HG03378 (cell line): ENCODE results near the gene IFT27.

ENCODE experiments used
- ATAC-seq: cut with Tn5 transposase; IDR thresholded peaks from one replicate; pipeline ENCODE4 v1.9.1; 2021; ENCODE audit warnings: mild to moderate bottlenecking, moderate library complexity; ENCODE audit not compliant: unreplicated experiment

IFT27 gene

DNA sequence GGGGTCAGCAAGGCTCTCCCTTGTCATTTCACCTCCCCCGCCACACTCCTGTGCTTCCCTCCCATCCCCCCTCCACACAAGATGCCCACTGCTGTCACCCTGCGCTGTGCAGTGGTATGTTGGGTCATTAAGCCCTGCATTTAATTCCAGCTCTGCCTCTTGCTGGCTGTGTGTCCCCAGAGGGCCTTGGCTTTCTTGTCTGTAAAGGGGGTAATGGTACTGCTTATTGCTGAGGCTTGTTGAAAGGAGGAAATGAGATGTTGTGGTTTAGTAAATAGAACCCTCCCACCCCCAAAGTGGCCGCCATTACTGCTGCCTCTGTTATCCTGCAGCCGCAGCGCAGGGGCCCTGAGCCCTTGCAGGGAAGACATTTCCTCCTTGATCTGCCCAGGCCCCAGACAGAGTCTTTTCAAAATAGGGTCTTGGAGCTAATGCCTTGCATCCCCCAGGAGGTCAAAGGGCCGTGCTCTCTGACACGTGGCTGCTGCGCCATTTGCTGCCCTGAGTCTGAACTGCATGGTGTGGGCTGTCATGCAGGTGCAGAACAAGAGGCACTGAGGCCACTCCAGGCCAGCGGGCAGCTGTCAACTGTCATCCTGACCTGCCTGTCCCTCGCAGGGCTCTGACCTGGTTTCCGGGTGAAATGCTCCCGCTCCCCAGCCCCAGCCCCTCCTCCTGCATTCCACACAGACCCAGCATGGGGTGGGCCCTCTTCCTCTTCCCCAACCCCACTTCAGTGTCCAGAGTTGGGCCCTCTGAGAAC is 22.2 kb upstream of the IFT27 start:
- no peak for ATAC-seq

DNA sequence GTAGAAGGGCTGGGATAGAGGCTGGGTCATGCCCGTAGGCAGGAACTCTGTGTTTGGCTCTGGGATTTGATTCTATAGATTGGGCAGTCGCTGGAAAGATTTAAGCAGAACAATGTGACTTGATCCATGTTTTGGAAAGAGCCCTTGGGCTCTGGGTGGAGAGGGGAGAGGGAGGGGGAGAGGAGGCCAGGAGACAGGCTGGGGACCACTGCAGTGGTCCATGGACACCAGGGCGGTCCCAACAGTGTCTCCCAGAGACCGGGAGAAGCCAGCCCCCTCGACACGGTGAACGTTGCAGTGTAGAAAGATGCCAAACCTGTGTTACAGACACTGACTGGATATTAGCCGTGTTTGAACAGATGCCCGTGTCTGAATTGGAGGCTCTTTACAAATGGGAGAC is 21.5 kb upstream of the IFT27 start:
- ATAC-seq: no peak

DNA sequence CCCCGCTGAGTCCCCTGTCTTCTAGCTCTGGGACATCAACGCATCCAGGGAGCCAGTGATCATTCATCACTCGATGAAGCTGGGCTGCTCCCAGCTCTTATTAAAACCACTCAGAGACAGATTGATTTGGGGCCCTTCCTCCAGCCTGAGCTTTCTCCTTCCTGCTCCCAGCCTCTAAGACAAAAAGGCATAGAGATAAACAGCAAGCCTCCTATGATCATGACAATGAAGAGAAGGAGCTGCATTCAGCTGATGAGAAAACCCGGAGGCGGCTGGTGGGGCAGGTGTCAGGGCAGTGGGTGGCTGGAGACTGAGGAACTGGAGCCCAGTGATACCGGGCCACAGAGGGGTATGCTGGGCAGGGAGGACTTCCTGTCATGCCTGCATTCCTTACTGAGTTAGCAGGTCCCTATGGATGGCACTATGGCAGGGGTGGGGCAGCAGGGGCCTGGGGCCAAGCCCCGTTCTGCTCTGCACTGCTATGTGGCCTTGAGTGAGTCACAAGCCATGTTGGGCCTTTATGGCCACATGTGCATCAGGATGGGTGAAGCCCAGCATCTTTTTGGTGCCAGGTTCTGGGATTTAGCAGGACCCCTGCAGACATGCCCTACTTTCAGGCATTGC is 20.7 kb upstream of the IFT27 start:
- ATAC-seq: no peak

DNA sequence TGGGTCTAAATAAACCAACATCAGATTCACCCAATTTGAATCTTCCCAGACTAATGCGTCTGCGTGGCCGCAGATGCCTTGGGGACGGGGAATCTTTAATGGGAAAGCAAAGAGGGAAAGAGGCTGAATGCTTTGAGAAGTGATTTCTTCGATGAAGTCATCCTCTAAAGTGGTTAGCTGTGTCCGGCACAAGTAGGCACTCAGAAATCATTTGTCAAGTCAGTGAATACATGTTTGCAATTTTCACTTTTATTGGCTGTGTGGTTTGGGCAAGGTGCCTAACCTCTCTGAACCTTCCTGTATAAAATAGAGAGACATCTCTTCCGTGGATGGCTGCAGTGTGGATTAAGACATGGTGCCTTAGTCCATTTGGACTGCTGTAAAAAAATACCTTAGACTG is 19.7 kb upstream of the IFT27 start:
- ATAC-seq: no peak

DNA sequence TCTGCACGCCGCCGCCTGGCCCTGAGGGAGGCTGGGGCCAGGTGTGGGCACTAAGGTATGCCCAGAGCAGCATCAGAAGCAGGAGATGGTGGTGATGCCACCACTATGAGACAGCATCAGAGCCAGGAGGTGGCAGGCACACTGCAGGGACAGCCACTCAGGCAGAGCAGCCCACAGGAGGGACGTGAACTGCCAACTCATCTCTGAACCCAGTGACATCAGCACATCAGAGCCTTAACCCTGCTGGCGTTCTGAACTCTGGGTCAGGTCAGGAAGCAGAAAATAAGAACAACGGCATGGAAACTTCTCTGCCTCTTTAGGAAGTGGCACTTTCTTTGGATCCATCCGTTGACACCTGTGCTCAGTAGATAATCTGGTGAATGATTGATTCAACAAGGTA is 14.7 kb upstream of the IFT27 start:
- ATAC-seq: no peak

DNA sequence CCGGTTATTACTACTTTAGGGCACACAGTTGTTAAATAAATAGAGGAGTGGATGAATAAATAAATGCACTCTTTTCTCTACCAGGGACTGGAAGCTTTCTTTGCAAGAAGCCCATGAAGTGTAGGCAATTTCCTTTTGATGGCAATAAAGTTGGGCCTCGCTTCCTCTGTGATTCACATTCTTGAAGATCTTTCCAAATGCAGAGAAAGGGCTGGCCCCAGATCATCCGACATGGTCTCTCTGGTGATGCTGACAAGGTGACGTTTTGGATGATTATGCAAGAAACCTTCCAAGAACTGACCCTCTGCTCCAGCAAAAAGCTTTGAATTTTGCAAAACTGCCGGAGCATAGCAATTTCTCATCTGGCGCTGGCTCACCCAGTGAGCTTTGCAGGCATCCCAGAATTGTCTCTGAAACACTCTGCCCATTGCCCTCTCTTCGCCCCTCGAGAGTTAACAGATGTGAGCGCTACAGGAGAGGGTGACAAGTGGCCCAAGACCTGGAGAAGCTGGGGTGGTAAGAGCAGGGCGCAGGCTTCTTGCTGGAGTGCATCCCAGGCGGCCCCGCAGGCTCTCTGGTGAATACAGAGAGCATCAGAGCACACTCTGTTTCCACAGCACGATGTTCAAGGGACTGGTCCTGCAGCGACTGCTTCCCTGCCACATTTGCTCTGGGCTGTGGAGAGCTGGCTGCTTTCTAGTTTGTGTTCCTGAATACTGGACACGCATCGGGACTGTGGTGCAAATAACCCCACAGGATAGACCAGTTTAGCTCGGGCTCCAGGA is 11.5 kb upstream of the IFT27 start:
- ATAC-seq: no peak

DNA sequence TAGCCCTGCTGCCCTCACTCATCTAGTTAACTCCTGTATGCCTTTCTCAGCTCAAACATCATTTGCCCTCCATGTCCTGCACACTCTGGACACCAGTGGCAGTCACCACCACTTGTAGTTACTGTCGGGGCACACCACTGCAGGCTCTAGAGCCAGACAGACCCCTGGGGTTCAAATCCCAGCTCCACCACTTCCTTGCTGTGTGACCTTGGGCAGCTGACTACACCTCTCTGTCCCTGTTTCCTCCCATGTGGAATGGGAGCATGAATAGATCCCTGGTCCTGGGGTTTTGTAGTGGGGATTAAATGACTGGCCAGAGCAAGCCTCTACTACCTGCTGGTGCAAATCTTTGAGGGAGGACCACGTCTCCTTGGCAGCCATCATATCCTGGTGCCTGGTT is 7.8 kb upstream of the IFT27 start:
- no peak for ATAC-seq

DNA sequence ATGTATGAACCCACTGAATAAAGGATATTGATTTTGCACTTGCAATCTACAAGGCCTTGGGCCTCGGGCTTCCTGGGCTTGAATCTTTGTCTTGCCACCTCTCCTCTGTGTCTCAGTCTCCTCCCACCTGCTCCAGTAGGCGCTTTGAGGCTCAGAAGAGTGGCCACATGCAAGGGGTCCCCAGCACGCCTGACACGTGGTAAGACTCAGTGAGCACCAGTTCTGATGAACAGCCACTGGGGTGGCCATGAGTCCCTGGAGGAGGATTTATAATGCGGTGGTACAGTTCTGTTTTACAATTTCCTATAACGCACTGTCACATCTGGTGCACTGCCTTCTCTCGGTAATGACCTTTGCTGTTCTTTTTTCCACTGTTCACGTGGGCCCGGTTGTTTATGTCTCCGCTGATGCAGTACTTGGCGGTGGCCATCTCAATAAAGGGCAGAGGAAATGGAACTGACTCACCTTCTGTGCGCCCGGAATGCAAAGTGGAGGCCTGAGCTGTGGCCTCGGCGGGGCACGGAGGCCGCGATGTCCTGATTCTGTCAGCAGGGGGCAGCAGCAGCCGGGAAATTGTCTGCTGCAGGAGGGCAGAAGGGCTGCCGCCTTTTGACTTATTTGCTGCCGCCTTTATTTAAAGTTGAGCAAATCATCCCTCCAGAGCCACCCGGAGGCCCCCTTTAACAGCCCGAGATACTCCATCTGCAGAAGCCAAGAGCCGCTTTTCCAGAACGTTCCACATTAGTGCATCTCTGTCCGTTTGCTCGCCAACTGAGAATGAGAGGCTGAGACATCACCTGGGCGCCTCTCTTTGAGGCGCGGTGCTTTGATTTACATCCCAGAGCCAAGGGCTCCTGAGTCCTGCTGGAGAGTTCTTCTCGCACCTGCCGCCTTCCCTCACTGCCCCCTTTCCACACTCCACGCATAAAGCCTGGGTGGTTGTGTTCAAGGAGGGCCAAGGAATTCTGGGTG is 6.0 kb upstream of the IFT27 start:
- peak; percentile 52 for ATAC-seq

DNA sequence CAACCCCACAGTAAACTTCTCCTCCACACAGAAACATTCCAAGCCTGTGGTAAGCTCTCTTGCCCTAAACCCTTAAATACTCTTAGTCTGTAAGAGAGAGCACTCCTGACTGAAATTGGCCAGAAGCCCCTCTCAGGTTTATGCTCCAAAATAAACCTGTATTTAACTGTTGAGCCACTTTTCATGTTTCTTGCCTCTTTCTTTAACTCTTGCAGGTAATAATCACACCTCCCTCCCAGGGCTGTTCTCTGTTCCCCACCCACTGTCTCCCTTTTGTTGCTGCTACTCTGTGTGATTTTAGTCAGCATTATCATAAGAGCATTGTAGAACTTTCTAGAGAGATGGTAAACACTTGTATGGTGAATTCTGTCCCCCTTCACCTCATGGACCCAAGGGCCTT is 2.1 kb upstream of the IFT27 start:
- no peak for ATAC-seq

DNA sequence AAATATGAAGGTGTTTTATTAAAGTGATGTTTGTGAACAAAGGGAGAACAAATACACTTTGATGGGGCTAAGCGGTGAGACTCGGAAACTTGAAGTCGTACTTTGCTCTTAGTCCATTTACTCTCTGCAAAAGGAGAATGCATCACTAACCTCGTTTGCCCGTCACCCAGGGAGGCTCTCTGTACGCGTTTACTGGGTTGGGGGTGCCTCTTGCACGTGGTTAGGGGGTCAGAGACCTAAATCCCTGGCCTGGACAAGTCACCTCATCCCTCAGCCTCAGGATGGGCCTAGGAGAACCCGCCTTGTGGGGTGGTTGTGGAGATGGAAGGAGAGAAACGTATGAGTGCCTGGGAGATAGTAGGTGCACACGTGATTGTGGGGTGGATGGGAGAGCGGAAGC is 803 bp upstream of the IFT27 start:
- ATAC-seq: no peak

DNA sequence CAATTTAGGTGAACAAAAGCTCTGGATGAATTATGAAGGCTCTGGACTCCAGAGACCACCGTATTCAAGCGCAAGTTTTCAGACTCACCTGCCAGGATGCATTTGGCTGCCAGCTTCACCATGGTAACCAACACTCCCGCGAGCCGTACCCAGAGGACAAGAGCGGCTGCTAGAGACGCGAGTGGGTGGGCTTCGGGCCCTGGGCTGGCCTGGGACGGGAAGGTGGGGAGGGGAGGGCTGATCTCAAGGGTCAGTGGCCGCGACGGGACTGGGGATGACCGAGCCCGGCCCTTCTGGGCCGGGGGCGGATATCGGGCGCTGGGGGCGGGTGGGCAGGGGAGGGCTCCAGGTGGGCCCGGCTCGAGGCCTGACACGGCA is 344 bp downstream of the IFT27 start:
- peak; percentile 6 for ATAC-seq

DNA sequence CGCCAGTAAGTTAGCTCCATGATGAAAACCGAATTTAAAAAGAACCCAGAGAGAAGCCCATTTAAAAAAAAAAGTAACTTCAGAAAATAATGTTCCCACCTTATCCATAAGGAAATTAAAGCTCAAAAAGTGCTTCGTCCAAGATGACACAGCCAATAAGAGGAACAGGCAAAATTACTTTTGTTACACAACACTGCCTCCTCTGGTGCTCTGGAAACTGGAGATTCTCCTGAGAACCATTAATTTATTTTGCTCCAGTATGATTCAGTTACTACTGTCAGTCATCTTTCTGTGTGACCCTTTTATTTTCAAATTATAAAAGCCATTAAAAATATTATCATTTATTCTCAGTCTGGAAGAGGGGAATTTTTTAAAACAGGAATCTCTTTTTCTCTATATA is 2.0 kb downstream of the IFT27 start:
- ATAC-seq: no peak

DNA sequence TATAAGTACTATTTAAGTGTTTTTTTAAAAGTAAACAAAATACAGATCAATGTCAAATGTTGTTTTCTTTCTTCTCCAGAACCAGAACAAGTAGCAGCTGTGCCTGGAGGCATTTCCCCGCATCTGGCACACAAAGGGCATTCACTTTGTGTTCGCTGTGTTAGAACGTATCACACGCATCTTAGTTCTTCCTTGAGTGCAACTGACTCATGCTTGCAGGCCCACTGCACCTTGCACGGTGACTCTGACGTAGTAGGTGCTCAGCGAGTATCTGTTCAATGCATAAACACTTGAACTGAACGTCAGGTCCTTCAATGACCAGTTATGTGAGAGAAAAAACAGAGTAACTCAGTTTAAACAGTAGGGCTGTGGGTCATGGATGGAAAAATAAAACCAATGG is 3.5 kb downstream of the IFT27 start:
- no peak for ATAC-seq

DNA sequence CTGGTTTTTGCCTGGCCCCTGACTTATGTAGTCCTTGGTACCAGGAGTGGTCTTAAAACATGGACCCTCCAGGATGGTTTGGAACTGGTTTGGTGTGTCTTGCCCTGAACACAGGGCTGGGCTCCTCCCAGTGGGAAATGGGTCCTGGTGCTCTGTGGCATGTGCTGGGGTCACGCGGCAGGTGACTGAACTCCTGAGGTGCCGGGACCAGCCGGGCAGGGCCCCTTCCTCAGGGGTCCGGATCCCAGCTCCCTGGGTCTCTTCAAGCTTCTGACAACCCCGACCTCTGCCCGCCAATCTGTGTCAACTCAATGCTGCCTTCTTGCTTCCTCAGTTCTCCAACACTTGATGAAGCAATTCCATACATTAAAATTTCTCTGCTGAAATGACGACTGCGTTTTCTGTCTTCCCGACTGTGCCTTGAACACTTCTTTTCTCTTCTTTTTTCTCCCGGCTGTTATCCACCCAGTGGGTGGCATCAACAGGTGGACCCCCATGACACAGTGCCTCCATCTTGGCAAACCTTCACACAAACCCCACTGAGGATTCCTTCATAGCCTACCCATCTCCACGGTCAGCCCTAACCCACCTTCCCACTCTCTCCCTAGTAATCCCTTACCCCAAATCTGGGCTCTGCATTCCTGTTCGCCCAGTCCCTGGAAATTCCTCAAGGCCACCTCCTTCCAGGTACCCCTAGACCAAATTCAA is 4.4 kb downstream of the IFT27 start:
- no peak for ATAC-seq

DNA sequence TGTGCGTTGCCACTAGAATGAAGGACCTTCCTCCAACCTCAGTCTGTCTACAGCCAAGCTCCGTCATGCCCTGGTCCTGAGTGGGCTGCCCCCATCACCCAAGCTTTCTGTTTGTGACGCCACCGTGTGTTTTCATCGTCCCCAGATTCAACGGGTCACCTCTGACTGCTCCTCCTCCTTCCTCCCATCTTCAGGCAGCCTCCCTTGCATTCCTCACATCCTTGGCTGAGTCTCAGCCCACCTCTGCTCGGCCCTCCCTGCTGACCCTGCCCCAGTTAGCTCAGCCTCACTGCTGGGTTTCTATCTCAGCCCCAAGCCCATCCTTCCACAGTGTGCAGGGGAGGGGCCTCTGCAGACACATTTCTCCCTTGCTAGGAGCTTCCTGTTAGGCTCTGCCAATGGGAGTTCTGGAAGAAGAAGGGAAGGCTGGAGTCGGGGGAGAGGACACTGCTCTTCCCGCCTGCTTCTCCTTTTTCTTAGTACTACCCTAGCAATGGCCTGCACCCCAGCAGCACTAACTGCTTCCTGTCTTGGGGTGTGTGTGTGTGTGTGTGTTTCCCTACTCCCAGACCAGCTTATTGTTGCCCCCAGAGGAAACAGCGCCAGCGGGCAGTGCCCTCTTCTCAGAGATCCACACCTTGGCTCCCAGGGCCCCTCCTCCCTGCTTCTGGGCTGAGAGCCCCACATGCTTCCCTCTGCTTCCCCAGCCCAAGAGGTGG is 5.2 kb downstream of the IFT27 start:
- ATAC-seq: no peak

DNA sequence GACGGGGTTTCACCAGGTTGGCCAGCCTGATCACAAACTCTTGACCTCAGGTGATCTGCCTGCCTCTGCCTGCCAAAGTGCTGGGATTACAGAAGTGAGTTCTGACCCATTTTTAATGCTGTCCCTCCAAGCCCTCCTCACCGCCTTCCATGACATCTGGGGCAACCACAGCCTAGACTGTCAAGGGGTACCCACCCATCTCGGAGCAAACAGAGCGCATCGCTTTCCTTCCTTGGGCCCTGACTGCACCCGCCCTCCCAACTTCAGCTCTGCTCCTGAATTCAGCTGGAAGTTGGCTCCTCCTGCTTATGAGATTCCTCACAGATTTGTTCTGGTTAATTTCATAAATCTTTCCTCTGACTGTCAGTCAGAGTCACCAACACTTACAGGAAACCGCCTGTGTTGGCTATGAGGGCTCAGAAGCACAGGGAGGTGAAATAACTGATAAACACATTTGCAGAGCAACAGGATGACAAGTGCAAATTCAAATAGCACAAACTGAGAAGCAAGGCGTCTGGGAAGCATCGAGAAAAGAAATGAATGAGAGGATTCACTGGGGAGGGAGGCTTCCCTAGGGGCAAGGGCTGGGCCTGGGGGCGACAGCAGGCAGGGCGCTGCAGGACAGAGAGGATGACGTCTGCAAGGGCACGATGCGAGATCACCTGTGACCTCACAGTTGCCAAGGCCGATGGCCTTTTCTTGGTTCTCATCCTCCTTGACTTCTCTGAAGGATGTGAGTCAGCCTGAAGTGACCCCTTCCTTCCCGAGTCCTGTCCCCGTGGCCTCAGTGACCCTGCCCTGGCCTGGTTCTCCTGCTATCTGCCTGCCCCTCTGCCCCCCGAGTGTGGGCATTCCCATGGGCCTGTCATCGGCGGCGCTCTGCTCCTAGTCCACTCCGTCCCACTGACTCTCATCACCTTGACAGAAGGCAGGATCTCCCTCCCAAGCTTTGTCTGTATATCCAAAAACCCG is 6.1 kb downstream of the IFT27 start:
- no peak for ATAC-seq

DNA sequence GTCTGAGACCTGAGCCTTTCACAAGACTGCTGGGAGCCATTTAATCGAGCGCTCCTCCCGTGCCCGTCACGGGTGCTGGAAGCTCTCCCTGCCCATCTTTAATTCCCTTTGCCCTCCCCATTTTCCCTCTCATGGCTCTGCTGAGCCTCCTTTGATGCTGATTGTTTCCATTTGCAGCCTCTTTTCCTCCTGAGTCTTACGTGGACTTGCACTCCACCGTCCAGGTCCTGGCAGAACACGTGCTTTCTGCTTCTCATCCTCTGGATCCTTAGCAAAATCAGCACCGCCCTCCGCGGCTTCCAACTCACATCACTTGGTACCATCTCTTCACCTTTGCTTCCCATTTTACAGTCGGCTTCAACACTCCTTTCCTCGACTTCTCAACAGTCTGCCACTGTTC is 7.3 kb downstream of the IFT27 start:
- no peak for ATAC-seq

DNA sequence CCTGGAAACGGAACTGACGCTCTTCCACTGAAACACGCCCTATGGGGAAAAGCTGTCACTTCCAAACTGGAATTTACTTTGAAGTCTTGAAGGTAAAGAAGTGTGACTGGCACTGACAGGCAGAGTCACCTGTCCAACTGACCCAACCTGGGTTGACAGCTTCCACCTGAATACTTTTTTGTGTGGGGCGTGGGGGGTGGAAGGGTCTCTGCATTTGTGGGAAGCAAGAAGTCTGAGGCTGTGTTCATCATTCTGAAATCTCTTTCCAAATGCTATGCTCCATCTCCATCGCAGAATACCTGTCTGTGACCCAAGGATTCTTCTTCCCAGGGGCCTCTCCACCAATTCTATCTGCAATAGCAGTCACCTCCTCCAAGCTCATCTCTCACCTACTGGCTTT is 7.8 kb downstream of the IFT27 start:
- ATAC-seq: no peak
